Activated CD8-positive, alpha-beta T cell treated with anti-CD3 and anti-CD28 coated beads for 36 hours (primary cell): ENCODE data around the gene INHBE. TPM values are rescaled to one million over a fixed set of nuclear protein-coding genes. Genes with fewer than 3 reads are reported as not detected.

Source experiments
- ATAC-seq: fragments of 200-7000 bp; cut with Tn5 transposase; one replicate; pipeline ENCODE4 v1.10.0; 2021; ENCODE audit warnings: mild to moderate bottlenecking, moderate library complexity
- CTCF ChIA-PET: fragments of 350-600 bp; sonication (Branson Sonifier 250); formaldehyde crosslinking; loops from one replicate; lab custom pipeline; 2021; ENCODE audit warnings: antibody characterized with exemption; lab: Charles Lee
- POLR2A ChIA-PET: fragments of 350-600 bp; sonication (Branson Sonifier 250); formaldehyde crosslinking; loops from one replicate; lab custom pipeline; 2021; ENCODE audit warnings: antibody characterized with exemption; lab: Charles Lee
- DNase-seq: peaks from one replicate; pipeline ENCODE4 v3.0.0-alpha.2; 2020
- H3K27ac Mint-ChIP-seq: one replicate; pipeline ENCODE4 v1.8.0; 2021; ENCODE audit warnings: mild to moderate bottlenecking, mixed read lengths
- H3K27me3 Mint-ChIP-seq: one replicate; pipeline ENCODE4 v1.8.0; 2021; ENCODE audit warnings: mixed read lengths
- H3K36me3 Mint-ChIP-seq: one replicate; pipeline ENCODE4 v1.8.0; 2021; ENCODE audit warnings: low read depth, mixed read lengths
- H3K4me1 Mint-ChIP-seq: one replicate; pipeline ENCODE4 v1.8.0; 2021; ENCODE audit warnings: low read depth, mixed read lengths
- H3K4me3 Mint-ChIP-seq: one replicate; pipeline ENCODE4 v1.8.0; 2021; ENCODE audit warnings: mild to moderate bottlenecking, moderate library complexity, mixed read lengths
- H3K9me3 Mint-ChIP-seq: one replicate; pipeline ENCODE4 v1.8.0; 2021; ENCODE audit warnings: mixed read lengths
- intact Hi-C: fragments of 100-400 bp; cut with micrococcal nuclease; formaldehyde crosslinking; loops from one replicate; pipeline ENCODE4 v1.10.0; 2022
- total RNA-seq, 2 experiments: library from RNA; stranded (reverse); gene quantifications; one replicate each; pipeline ENCODE4 v1.2.3, GENCODE V29; 2021
- TF ChIP-seq, protein P1 (sequence below): fragments of 200-600 bp; IDR thresholded peaks from one replicate; pipeline ENCODE4 v1.8.0; 2022; ENCODE audit warnings: antibody characterized with exemption, mild to moderate bottlenecking

INHBE gene
- total RNA-seq, 2 experiments from 2014 or later = 1.7 to 2.3 TPM

- POLR2A ChIA-PET = no interaction called here
- H3K36me3 Mint-ChIP-seq = peaks cover 3% of the 10 kb centered on the region
Measured at GRCh38 chr12:57446292-57446960, 8.7 kb upstream of the INHBE start.

DNA sequence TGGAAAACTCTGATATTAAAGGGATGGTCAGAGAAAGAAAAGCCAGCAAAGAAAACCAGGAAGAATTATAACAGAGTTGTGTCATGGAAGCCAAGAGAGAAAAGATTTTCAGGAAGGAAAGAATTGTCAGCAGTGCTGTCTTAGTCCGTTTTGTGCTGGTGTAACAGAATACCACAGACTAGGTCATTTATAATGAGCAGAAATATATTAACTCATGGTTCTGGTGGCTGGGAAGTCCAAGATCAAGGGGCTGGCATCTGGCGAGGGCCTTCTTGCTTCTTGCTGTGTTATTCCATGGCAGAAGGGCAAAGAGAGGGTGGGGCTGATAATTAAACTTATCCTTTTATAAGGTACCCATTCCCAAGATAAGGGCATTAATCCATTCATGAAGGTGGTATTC lies 6.4 kb upstream of the INHBE start:
- ATAC-seq (no peak), DNase-seq (no peak)
- no peak overlapping the region for H3K4me3 Mint-ChIP-seq
- no peaks in the 10 kb centered on the region for H3K9me3 Mint-ChIP-seq
- ChIA-PET CTCF (interaction anchor here (2.1 kb wide), 1 partner anchor 10 kb away, joined by 7 read pairs; the partner anchor contains the start of gene GLI1), POLR2A (interaction anchor here (0.8 kb wide), 1 partner anchor 130 kb away, joined by 4 read pairs; no protein-coding TSS in a partner anchor)
- peaks cover 5% of the 10 kb centered on the region for H3K4me1 Mint-ChIP-seq
- intact Hi-C loops = no loop called here
- no peaks in the 10 kb centered on the region for H3K36me3 Mint-ChIP-seq
- H3K27me3 Mint-ChIP-seq = no peaks in the 10 kb centered on the region
- no peak overlapping the region for H3K27ac Mint-ChIP-seq
- TF ChIP-seq, protein P1, sequence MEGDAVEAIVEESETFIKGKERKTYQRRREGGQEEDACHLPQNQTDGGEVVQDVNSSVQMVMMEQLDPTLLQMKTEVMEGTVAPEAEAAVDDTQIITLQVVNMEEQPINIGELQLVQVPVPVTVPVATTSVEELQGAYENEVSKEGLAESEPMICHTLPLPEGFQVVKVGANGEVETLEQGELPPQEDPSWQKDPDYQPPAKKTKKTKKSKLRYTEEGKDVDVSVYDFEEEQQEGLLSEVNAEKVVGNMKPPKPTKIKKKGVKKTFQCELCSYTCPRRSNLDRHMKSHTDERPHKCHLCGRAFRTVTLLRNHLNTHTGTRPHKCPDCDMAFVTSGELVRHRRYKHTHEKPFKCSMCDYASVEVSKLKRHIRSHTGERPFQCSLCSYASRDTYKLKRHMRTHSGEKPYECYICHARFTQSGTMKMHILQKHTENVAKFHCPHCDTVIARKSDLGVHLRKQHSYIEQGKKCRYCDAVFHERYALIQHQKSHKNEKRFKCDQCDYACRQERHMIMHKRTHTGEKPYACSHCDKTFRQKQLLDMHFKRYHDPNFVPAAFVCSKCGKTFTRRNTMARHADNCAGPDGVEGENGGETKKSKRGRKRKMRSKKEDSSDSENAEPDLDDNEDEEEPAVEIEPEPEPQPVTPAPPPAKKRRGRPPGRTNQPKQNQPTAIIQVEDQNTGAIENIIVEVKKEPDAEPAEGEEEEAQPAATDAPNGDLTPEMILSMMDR = no peak

More at GRCh38 chr12:57446292-57446960, 8.7 kb upstream of the INHBE start:
- Mint-ChIP-seq H3K27me3 (no peaks in the 10 kb centered on the region), H3K9me3 (no peaks in the 10 kb centered on the region), H3K4me3 (no peak overlapping the region), H3K4me1 (no peaks in the 10 kb centered on the region), H3K27ac (no peak overlapping the region)
- intact Hi-C loops = no loop called here
- DNase-seq (no peak), ATAC-seq (no peak)
- CTCF ChIA-PET = interaction anchor here (1.4 to 4.3 kb wide), 3 partner anchors 9 to 204 kb away, joined by 3 to 26 read pairs (median 6); partner anchors contain the start of gene INHBE
- TF ChIP-seq, protein P1 = no peak

DNA sequence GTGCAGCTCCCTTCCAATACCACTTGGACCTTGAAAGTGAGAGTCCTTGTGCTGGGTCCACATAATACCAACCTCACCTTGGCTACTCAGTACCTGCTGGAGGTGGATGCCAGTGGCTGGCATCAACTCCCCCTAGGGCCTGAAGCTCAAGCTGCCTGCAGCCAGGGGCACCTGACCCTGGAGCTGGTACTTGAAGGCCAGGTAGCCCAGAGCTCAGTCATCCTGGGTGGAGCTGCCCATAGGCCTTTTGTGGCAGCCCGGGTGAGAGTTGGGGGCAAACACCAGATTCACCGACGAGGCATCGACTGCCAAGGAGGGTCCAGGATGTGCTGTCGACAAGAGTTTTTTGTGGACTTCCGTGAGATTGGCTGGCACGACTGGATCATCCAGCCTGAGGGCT lies 5.7 kb upstream of the INHBE start:
- H3K27me3 Mint-ChIP-seq = no peaks in the 10 kb centered on the region
- POLR2A ChIA-PET = no interaction called here
- H3K4me1 Mint-ChIP-seq = peaks cover 6% of the 10 kb centered on the region

GRCh38 chr12:57450057-57450456 lies 5.0 kb upstream of the INHBE start:
- DNase-seq (no peak), ATAC-seq (no peak)
- no peaks in the 10 kb centered on the region for H3K27me3 Mint-ChIP-seq
- H3K4me1 Mint-ChIP-seq = peaks cover 11% of the 10 kb centered on the region
- H3K4me3 Mint-ChIP-seq = no peak overlapping the region
- intact Hi-C loops = loop anchor here (10.0 kb wide), 1 partner anchor 145 kb away; no protein-coding TSS in a partner anchor
- H3K36me3 Mint-ChIP-seq = no peaks in the 10 kb centered on the region
- TF ChIP-seq, protein P1 = no peak
- H3K27ac Mint-ChIP-seq = no peak overlapping the region
- H3K9me3 Mint-ChIP-seq = no peaks in the 10 kb centered on the region
- ChIA-PET CTCF (interaction anchor here (1.4 to 7.1 kb wide), 5 partner anchors 8 to 208 kb away, joined by 3 to 38 read pairs (median 6); partner anchors contain the start of gene GLI1), POLR2A (interaction anchor here (1.0 to 1.8 kb wide), 2 partner anchors 11 to 17 kb away, joined by 3 to 8 read pairs; no protein-coding TSS in a partner anchor)

More for the DNA sequence above, 5.7 kb upstream of the INHBE start:
- no peak for DNase-seq
- H3K4me3 Mint-ChIP-seq = no peak overlapping the region
- intact Hi-C loops = no loop called here
- H3K27ac Mint-ChIP-seq = no peak overlapping the region
- no peak for ATAC-seq
- TF ChIP-seq, protein P1 = no peak
- CTCF ChIA-PET = interaction anchor here (1.4 kb wide), 1 partner anchor 9 kb away, joined by 4 read pairs; no protein-coding TSS in a partner anchor
- H3K9me3 Mint-ChIP-seq = no peaks in the 10 kb centered on the region
- H3K36me3 Mint-ChIP-seq = no peaks in the 10 kb centered on the region
